ENCODE results near the gene LMX1B.

DNA sequence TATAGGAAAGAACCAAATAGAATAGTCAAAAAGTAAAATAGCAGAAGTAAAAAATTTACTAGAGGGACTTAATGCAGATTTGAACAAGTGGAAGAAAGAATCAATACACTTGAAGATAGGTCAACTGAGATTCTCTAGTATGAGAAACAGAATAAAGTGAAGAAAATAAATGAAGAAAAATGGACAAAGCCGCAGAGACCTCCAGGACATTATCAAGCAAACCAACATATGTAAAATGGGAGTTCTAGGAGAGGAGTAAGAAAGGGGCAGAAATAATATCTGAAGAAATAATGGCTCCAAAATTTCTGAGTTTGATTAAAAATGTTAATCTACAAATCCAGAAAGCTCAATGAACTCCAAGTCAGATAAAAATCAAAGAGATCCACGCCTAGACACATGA, 121.1 kb downstream of the LMX1B start:
- no peak for TF ChIP-seq POLR2AphosphoS5 (IDR thresholded peaks at IDR 0.05)
- no peak for TF ChIP-seq POLR2A (IDR thresholded peaks at IDR 0.05)
- TF ChIP-seq, protein P1, sequence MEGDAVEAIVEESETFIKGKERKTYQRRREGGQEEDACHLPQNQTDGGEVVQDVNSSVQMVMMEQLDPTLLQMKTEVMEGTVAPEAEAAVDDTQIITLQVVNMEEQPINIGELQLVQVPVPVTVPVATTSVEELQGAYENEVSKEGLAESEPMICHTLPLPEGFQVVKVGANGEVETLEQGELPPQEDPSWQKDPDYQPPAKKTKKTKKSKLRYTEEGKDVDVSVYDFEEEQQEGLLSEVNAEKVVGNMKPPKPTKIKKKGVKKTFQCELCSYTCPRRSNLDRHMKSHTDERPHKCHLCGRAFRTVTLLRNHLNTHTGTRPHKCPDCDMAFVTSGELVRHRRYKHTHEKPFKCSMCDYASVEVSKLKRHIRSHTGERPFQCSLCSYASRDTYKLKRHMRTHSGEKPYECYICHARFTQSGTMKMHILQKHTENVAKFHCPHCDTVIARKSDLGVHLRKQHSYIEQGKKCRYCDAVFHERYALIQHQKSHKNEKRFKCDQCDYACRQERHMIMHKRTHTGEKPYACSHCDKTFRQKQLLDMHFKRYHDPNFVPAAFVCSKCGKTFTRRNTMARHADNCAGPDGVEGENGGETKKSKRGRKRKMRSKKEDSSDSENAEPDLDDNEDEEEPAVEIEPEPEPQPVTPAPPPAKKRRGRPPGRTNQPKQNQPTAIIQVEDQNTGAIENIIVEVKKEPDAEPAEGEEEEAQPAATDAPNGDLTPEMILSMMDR (IDR thresholded peaks at IDR 0.05): no peak

Data from upper lobe of left lung (tissue), 4 donors.